NCI-H774 (cell line): ENCODE results near the gene ABCC8.
"Not testable (repeated sequence)": the region's sequence is repeated elsewhere in the genome, so short reads cannot be mapped to it uniquely, and the experiment has no call there.

Experiments
- DNase-seq: peaks from one replicate; lab custom pipeline; 2025; lab: John Stamatoyannopoulos, UW

ABCC8 gene

DNA sequence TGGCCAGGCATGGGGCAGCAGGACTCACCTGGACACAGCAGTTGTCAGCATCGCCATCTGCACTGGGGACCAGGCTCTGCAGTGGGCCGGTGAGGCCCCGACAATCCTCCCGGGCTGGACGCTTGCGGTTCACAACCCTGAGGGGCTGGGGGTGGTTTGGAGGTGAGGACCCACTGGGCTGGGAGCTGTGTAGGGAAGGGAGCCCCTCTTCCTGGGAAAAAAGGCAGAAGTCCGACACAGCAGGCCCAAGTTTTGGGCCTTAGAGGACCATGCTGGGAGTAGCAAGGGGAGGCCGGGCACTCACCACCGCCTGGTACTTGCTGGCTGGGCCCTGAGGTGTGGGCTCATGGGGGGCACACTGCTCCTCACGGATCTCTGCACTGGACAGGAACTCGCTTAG lies 48.4 kb downstream of the ABCC8 start:
- DNase-seq: no peak

DNA sequence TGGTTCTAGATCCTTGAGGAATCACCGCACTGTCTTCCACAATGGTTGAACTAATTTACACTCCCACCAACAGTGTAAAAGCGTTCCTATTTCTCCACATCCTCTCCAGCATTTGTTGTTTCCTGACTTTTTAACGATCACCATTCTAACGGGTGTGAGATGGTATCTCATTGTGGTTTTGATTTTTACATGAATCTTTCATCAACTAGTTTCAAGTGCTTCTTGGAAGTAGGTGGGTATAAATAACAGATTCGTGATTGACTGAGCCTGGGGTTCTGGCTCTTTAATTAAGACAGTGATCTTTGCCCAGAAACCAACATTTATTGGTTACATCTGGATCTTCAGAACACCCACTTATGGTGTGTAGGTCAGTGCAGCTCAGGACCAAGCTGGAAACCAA lies 50.4 kb downstream of the ABCC8 start:
- DNase-seq: not testable (repeated sequence)

DNA sequence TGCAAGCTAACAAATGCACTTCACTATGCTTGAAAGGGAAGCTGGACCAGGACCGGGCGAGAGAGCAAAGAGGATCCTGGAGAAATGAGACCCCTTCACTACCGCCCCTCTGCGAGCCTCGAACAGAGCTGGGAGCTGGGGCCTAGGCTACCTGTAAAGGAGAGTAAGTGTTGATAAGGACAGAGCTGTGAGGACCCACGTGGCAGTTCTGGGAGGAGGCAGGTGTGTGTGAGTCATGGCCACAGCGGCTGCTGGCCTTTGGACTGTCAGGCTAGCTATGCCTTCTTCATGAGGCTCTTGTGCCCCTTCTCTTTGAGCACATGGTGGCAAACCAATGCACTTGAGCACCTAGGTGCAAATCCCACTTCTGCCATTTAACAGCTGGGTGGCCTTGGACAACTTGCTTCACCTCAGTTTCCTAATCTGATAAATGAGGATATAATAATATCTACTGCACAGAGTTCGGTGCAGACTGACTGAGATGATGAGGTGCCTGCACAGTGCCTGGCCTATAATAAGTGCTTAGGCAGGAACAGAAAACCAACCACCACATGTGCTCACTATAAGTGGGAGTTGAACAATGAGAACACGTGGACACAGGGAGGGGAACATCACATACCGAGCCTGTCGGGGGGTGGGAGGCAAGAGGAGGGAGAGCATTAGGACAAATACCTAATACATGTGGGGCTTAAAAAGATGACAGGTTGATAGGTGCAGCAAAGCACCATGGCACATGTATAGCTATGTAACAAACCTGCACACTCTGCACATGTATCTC lies 52.9 kb downstream of the ABCC8 start:
- no peak for DNase-seq

GRCh38 chr11:17421781-17422180 lies 54.9 kb downstream of the ABCC8 start:
- DNase-seq: no peak

DNA sequence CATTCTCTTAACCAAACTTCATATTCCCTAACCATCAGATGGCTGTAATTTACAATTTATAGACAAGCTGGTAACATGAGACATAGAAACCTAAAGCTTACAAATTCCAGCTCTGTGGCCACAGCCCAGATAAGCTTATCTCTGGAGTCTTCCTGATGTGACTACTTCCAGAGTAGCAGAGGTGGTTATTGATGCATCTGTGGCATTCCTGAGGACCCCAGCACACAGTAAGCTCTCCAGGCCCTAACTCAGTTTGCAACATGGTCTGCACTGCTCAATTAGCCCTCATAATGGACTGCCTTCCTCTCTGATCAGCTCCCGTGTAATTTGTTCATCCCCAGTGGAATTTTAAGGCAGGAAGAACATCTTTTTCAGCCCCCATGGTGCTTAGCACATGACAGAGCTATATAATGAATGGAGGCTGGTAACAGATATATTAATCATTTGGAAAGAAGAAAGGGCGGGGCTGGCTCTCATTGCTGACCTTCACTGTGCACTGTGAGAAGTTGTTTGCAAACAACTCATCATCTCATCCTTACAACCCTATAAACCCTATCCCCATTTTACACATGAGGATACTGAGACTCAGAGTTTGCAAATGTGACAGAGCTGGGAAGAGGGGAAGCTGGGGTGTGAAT lies 58.1 kb downstream of the ABCC8 start:
- no peak for DNase-seq

DNA sequence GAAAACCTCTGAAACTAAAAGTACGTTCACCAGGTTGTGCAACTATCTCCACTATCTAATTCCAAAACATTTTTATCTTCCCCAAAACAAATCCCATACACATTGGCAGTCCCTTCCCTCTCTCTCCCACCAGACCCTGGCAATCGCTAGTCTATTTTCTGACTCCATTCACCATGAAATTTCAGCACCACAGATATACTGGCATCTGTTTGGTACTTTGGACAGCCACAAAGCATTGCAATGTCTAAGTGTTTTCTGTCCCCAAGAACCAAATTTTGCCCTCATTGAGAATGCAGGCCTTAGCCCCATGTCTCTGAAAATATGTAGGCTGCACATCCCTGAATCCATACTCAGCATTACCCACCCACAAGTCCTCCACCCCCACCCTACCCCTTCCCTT lies 60.2 kb downstream of the ABCC8 start:
- no peak for DNase-seq

DNA sequence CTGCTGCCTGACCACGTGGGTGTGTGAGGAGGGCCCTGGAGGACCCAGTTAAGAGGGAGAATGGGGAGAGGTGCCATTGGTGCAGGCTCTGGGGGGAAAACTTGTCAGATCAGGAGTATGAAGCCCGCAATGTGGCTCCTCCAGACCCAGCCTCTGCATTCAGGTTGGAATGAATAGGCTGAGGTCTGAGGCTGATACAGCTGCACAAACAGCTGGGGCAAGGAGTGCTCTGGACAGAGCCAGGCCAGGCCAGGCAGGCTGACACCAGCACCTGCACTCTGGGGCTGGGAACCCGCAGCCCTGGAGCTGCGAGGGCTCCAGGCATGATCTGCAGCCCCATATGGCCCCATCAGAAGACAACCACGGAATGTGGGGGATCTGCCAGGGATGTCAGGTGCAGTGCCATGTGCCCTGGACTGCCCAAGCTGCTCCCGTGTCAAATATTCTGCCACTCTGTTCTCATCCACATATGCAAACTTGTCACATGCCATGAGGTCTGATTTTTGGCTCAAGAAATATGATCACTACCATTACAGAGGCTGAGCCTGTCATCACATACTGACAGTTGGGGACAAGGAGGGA lies 61.0 kb downstream of the ABCC8 start:
- DNase-seq: no peak

DNA sequence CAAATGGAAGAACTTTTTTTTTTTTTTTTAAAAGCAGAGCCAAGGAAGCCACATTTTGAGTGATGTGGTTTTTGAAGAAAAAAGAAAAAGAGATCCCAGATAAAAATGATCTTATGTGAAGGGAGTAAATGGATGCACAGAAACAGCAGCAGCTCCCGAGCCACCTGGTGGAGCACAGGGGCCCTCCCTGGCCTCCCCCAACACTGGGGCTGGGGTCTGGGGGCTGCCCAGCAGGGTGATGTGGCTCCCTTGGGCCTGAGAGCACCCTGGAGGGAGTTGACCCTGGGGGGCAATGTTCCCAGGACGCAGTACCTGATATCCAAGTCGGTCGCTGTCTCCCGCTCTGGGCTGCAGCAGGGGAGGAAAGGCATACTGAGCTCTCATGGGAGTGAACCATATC lies 61.7 kb downstream of the ABCC8 start:
- DNase-seq: no peak

DNA sequence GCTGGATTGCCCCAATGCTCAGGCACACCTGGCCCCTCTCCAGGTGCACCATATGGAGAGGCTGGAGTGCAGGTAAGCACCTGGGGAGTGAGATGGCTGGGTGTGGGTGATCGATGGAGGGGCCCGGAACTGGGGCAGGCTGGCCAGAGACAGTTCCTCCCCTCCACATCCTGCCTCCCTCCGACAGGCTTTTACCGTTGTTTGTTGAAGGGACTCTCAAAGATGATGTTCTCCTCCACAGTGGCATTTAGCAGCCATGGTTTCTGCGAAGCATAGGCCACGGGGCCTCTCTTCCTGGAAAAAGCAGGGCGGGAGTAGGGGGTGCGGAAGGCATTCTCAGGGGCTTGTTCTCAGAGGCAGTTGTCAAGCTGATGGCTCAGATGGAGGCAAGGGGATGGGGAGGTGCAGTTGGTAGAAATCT lies 62.3 kb downstream of the ABCC8 start:
- DNase-seq: peak; percentile 58

DNA sequence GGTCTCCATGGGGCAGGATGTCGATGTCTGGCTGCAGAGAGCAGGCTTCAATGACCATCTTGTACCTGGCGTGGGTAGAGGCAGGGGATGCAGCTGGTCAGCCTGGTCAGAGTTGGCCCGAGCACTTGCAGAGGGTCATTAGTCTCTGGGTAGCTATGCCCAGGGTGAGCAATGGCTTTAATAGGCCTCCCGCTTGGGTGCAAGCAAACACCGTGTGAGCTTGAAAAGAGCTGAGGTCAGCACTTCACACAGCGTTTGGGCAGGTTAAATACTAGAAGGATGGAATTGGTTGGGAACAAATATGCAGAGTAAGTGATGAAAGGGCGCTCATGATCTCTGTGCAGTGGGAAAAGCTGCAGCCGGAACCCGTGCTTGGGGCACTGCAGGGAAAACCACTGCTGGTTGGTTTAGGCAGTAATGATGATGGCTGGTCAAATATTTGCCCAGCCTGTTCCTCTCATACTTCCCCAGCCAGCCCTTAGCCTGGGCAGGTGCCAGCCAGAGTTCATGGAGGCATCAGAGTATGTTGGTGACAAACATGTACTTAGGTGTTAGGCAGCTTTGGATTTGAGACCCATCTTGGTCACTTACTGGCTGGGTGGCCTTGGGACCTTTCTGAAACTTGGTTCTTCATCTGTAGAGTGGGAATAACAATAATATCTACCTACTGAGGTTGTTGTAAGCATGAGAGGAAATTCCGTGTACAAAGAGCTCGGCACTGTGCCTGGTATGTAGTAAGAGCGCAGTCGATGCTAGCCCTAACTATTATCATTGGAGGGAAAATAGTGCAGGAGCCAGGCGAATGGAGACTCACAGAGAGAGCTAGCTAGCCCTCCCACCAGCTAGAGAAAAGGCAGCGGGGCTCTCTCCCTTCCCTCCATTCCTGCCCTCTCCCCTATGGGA lies 63.0 kb downstream of the ABCC8 start:
- peak; percentile 96 for DNase-seq

GRCh38 chr11:17412488-17413180 lies 64.0 kb downstream of the ABCC8 start:
- DNase-seq: peak; percentile 5

GRCh38 chr11:17411418-17411817 lies 65.2 kb downstream of the ABCC8 start:
- DNase-seq: no peak

DNA sequence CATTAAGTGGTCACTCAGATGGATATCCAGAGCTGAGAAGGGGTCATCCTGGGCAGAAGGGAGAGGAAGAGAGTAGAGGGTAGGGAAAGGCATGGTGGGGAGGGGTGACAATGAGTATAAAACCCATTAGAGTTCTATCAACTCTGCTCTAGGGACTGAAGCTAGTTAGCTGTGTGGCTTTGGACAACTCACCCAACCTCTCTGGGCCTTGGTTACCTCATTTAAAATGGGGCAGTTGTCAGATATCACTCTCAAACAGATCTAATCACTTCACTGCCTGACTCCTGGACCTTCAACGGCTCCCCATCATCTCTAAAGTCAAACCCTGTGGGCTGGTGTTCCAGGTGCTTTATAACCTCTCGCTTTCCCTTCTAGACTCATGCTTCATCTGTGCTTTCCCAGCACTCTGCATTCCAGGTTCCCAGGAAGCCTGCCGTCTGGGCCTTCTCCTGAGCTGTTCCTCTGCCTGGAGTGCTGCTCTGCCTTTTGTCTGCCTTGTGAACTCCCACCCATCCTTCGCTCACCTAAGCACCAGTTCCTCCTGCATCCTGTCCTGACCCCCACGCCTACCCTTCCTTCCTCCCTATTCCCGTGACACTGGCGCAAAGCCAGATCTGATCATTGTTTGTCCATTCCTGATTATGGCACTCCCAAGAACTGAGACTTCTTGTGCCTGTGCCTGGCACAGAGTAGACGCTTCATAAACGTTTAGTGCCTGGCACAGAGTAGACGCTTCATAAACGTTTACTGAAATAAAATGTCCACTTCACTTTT lies 65.9 kb downstream of the ABCC8 start:
- no peak for DNase-seq

DNA sequence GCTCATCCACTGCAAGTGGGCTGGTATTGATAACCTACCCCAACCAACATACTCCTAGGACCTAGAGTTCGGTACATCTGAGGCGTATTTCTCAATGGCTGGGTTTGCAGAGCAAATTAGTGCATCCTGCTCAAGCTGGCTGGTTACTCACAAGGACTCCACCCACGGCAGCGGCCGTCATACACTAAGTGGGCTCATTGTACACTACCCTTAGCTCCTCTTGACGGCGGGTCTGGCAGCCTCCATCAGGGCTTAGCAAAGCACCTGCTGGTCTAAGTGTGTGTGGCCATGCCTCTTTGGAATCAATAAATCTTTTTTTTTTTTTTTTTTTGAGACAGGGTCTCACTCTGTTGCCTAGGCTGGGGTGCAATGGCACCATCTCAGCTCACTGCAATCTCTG lies 68.0 kb downstream of the ABCC8 start:
- DNase-seq: peak; percentile 29

DNA sequence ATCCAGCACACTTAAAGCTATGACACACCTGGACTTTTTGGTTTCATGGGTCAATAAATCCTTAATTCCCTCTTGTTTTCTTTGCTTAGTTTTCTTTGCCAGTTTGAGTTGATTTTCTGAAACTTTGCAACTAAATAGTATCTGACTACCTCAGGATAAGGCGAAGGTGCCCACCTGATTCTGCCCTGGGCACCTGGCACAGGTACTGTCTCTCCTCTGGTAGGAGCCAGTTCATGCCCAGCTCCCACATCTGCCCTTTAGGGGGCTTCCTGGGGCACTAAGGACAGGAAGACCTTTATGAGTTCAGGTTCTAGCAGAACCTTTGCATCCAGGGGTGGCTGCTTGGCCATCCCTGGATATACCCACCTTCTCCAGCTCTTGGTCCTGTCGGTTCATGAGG lies 68.6 kb downstream of the ABCC8 start:
- no peak for DNase-seq

- DNase-seq: no peak
Observed at GRCh38 chr11:17407575-17407974, 69.1 kb downstream of the ABCC8 start.

- DNase-seq: no peak
Observed at GRCh38 chr11:17406818-17407149, 69.9 kb downstream of the ABCC8 start.

GRCh38 chr11:17406082-17406817 lies 70.4 kb downstream of the ABCC8 start:
- DNase-seq: no peak

DNA sequence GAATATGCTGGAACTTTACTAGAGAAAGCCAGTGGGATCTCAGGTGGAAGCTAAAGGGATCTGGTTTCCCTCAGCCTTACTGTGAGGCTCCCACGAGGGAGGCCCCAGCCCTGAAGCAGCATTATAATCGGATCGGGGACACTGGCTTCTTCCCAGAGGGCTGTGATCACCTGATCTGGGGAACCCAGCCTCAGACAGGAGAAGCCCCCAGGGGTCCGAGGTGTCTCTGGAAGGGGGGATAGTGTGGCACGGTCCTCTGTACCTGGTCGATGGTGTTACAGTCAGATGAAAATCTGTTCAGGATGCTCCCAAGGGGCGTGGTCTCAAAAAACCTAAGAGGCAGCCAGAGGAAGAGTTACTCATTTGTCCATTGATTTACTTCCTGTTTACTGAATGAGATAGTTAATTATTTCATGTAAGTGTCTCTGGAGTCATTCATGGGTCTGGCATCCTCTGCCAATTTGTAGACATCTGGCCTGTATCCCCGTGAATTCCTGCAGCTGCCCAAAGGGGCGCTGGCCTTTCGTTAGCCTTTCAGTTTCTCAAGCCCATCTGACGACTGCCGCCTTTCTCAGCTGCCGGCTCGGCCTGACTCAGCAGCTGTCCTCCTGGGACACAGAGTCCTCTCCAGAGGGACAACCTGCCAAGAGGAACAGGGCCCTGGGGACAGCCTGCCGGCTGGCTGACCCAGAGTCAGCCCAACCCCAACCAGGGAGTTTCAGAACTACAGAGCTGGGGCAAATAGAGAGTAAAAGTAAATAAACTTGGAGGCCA lies 71.2 kb downstream of the ABCC8 start:
- peak; percentile 41 for DNase-seq
